NOMO-1 treated with dmso at 0.1 percent for 144 hours (cell line): ENCODE data around the gene PCDHA4.
"Not testable (repeated sequence)": the region's sequence is repeated elsewhere in the genome, so short reads cannot be mapped to it uniquely, and the experiment has no call there.

Source experiments
- DNase-seq: peaks from one replicate; lab custom pipeline; 2025; ENCODE audit not compliant: unreplicated experiment; lab: John Stamatoyannopoulos, UW

PCDHA4 gene

DNA sequence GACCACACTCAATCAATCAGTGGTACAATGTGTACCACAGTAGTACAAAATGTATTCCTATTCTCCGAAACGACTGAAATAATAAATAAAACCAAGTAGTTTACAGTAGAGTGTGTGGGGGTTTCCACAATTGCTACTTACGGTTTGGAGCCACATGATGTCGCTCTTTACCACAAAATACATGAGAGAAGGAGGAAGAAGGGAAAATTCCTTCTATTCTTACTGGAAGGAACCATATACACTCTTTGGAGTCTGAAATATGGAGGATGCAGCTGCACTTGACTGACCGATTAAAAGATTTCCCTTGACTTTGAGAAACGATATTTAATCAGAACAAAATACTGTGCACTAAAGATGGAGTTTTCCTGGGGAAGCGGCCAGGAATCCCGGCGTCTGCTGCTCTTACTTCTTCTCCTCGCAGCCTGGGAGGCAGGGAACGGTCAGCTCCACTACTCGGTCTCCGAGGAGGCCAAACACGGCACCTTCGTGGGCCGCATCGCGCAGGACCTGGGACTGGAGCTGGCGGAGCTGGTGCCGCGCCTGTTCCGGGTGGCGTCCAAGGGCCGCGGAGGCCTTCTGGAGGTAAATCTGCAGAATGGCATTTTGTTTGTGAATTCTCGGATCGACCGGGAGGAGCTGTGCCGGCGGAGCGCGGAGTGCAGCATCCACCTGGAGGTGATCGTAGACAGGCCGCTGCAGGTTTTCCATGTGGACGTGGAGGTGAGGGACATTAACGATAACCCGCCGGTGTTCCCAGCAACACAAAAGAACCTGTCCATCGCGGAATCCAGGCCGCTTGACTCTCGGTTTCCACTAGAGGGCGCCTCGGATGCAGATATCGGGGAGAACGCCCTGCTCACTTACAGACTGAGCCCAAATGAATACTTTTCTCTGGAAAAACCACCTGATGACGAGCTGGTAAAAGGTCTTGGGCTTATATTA is at the start of gene PCDHA4:
Gene PCDHA4, plus strand, starts transcription at position 235 of the 942 bp plus-strand sequence.
- DNase-seq: no peak

DNA sequence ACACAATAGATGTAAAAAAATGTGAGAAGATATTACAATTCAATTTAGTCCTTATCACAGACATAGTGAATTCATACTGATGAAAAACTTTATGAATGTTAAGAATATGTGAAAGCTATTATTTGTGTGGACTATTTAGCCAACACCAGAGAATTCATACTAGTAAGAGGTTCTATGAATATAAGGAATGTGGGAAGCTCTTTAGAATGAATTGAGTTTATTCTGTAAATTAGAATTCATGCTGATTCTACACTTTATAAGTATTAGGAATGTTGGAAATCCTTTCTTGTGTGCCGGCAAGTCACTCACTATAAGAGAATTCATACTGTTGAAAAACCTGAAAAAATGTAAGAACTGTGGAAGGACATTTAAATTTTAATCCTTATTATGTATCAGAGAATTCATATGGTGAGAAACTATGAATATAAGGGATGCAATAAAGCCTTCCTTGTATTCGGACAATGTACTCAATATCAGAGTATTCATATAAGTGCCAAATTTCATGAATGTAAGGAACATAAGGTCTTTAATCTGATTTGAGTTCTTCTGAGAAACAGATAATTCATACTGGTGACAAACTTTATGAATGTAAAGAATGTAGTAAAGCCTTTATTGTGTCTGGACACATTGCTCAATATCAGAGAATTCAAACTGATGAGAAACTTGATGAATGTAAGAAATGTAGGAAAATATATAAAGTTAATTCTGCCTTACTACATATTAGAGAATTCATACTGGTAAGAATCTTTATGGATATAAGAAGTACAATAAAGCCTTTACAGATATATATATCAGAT is 42.5 kb upstream of the PCDHA4 start:
- DNase-seq: no peak

DNA sequence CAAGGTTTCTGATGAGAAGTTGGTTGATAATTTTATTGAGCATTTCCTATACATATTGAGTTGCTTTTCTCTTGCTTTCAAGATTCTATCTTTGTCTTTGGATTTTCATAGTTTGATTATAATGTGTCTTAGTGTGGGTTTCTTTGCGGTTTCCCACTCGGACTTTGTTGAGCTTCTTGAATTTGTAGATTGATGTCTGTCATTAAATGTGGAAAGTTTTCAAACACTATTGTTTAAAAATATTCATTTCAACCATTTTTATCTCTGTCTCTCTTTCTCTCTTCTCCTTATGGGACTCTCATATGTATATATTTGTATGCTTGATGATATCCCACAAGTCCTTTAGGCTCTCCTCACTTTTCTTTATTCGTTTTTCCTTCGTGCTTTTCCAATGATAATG is 39.4 kb upstream of the PCDHA4 start:
- no peak for DNase-seq

DNA sequence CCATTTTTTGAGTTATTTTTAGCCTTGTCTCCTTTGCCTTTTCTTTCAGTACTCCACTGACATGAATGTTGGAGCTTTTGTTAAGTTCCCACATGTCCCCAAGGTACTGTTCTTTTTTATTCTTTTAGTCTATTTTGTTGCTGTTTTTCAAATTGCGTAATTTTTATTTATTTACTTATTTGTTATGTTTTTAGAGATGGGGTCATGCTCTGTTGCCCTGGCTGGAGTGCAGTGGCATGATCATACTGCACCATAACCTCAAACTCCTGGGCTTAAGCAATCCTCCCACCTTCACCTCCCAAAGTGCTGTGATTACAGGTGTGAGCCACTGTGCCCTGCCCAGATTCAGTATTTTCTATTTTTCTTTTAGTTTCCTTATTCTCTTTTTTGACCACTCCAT is 26.4 kb upstream of the PCDHA4 start:
- DNase-seq: no peak

DNA sequence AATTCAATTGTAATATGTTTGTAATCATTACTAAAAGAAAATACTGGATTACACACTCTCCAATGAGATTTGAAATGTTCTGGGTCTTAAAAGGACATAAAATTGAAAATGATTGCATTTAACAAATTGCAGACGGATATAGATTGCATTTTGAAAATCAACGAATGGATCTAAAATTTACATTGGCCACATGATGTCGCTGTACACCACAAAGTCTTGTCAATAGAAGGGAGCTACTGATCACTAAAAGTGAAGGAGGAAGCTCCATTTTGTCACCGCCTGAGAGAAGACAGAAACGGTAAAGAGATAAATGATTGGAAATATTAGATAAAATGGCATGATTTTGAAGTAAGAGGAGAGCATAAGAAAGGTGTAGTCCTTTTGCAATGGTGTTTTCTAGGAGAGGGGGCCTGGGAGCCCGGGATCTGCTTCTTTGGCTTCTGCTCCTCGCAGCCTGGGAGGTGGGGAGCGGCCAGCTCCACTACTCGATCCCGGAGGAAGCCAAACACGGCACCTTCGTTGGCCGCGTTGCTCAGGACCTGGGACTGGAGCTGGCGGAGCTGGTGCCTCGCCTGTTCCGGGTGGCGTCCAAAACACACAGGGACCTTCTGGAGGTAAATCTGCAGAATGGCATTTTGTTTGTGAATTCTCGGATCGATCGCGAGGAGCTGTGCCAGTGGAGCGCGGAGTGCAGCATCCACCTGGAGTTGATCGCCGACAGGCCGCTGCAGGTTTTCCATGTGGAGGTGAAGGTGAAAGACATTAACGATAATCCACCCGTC is 20.8 kb upstream of the PCDHA4 start, which contains the start of gene PCDHA1:
Gene PCDHA1, plus strand, starts transcription at position 236 of the 782 bp plus-strand sequence.
- DNase-seq: no peak

DNA sequence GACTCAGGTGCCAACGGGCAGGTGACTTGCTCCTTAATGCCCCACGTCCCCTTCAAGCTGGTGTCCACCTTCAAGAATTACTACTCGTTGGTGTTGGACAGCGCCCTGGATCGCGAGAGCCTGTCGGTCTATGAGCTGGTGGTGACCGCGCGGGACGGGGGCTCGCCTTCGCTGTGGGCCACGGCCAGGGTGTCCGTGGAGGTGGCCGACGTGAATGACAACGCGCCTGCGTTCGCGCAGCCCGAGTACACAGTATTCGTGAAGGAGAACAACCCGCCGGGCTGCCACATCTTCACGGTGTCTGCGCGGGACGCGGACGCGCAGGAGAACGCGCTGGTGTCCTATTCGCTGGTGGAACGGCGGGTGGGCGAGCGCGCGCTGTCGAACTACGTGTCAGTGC is 19.4 kb upstream of the PCDHA4 start:
- DNase-seq: not testable (repeated sequence)

DNA sequence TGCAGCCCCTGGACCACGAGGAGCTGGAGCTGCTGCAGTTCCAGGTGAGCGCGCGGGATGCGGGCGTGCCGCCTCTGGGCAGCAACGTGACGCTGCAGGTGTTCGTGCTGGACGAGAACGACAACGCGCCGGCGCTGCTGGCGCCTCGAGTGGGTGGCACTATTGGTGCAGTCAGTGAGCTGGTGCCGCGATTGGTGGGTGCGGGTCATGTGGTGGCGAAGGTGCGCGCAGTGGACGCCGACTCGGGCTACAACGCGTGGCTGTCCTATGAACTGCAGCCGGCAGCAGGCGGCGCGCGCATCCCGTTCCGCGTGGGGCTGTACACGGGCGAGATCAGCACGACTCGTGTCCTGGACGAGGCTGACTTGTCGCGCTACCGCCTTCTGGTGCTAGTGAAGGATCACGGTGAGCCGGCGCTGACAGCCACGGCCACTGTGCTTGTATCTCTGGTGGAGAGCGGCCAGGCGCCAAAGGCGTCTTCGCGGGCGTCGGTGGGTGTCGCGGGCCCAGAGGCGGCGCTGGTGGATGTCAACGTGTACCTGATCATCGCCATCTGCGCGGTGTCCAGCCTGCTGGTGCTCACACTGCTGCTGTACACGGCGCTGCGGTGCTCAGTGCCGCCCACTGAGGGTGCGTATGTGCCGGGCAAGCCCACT is 18.9 kb upstream of the PCDHA4 start:
- DNase-seq: not testable (repeated sequence)

DNA sequence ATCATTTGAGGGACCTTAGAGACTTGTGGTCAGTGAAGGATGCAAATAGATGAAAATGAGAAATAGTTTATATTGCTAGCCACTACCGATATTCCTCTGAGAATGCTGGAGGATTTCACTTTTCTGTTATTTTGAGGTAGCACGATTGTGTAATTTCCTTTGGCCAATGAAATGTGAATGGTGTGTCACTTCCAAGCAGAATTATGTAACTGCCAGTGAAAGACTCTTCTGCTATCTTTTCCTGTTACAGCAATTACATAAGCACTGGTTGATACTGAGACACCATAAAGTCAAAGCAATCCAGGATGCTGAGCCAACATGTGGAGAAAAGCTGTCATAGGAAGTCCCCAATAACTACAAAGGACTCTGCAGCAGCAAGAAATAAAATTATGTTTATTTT is 15.8 kb upstream of the PCDHA4 start:
- DNase-seq: peak; percentile 43

DNA sequence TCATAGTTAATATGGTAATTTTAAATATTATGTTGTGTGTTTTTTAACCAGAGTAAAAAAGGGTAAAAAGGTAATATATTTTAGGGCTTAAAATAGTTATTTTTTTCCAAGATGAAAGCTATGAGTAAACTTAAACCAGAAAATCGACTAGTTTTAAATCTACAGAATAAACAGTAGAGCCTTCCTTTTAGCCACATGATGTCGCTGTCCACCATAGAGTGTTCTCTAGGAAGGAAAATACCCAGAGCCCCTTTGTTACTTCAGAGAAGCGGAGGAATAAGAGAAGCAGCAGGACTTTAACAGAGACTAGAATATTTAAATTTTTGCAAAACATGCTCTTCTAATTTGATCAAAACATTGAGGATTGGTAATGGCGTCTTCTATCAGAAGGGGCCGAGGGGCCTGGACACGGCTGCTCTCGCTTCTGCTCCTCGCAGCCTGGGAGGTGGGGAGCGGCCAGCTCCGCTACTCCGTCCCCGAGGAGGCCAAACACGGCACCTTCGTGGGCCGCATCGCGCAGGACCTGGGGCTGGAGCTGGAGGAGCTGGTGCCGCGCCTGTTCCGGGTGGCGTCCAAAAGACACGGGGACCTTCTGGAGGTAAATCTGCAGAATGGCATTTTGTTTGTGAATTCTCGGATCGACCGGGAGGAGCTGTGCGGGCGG is 12.1 kb upstream of the PCDHA4 start, which contains the start of gene PCDHA2:
Gene PCDHA2, plus strand, starts transcription at position 258 of the 664 bp plus-strand sequence.
- DNase-seq: no peak

DNA sequence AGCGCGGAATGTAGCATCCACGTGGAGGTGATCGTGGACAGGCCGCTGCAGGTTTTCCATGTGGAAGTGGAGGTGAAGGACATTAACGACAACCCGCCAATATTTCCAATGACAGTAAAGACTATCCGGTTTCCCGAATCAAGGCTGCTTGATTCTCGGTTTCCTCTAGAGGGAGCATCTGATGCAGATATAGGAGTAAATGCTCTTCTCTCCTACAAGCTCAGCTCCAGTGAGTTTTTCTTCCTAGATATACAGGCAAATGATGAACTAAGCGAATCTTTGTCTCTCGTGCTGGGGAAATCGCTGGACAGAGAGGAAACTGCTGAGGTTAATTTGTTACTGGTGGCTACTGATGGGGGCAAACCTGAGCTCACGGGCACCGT is 11.6 kb upstream of the PCDHA4 start:
- no peak for DNase-seq

DNA sequence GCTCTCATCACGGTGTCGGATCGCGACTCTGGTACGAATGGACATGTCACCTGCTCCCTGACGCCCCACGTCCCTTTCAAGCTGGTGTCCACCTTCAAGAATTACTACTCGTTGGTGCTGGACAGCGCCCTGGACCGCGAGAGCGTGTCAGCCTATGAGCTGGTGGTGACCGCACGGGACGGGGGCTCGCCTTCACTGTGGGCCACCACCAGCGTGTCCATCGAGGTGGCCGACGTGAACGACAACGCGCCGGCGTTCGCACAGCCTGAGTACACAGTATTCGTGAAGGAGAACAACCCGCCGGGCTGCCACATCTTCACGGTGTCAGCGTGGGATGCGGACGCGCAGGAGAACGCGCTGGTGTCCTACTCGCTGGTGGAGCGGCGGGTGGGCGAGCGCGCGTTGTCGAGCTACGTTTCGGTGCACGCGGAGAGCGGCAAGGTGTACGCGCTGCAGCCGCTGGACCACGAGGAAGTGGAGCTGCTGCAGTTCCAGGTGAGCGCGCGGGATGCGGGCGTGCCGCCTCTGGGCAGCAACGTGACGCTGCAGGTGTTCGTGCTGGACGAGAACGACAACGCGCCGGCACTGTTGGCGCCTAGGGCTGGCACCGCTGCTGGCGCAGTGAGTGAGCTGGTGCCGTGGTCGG is 10.7 kb upstream of the PCDHA4 start:
- DNase-seq: not testable (repeated sequence)

DNA sequence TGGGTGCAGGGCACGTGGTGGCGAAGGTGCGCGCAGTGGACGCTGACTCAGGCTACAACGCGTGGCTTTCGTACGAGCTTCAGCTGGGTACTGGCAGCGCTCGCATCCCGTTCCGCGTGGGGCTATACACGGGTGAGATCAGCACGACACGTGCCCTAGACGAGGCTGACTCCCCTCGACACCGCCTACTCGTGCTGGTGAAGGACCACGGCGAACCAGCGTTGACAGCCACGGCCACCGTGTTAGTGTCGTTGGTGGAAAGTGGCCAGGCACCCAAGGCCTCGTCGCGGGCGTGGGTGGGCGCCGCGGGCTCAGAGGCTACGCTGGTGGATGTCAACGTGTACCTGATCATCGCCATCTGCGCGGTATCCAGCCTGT is 10.2 kb upstream of the PCDHA4 start:
- no peak for DNase-seq

DNA sequence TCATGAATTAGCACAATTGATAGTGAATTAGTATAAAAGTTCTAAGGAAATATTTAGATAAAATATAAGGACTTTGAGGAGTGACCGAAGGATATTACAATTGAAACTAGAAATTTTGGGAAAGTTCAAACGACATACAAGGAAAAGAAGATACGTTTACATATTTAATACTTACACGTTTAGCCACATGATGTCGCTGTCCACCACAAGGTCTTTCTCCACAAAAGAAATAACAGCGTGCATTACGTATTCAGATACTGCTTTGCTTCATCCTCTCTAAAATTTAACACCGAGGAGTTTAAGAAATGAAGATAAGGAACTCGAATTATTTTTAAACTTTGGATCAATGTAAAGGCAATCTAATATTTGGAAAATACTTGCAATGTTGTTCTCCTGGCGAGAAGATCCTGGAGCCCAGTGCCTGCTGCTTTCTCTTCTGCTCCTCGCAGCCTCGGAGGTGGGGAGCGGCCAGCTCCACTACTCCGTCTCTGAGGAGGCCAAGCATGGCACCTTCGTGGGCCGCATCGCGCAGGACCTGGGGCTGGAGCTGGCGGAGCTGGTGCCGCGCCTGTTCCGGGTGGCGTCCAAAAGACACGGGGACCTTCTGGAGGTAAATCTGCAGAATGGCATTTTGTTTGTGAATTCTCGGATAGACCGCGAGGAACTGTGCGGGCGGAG is 5.9 kb upstream of the PCDHA4 start, which contains the start of gene PCDHA3:
Gene PCDHA3, plus strand, starts transcription at position 242 of the 678 bp plus-strand sequence.
- no peak for DNase-seq

DNA sequence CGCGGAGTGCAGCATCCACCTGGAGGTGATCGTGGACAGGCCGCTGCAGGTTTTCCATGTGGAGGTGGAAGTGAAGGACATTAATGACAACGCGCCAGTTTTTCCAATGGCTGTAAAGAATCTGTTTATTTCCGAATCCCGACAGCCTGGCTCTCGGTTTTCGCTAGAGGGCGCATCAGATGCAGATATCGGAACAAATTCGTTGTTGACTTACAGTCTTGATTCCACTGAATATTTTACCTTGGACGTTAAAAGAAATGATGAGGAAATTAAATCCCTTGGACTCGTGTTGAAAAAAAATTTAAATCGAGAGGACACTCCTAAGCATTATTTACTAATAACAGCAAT is 5.4 kb upstream of the PCDHA4 start:
- no peak for DNase-seq

DNA sequence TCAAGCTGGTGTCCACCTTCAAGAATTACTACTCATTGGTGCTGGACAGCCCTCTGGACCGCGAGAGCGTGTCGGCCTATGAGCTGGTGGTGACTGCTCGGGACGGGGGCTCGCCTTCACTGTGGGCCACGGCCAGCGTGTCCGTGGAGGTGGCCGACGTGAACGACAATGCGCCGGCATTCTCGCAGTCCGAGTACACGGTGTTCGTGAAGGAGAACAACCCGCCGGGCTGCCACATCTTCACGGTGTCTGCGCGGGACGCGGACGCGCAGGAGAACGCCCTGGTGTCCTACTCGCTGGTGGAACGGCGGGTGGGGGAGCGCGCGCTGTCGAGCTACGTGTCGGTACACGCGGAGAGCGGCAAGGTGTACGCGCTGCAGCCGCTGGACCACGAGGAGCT is 4.5 kb upstream of the PCDHA4 start:
- DNase-seq: not testable (repeated sequence)

DNA sequence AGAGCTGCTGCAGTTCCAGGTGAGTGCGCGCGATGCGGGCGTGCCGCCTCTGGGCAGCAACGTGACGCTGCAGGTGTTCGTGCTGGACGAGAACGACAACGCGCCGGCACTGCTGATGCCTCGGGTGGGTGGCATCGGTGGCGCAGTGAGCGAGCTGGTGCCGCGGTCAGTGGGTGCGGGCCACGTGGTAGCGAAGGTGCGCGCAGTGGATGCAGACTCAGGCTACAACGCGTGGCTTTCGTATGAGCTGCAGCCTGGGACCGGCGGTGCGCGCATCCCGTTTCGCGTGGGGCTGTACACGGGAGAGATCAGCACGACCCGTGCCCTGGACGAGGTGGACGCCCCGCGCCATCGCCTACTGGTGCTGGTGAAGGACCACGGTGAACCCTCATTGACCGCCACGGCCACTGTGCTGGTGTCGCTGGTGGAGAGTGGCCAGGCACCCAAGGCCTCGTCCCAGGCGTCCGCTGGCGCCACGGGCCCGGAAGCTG is 4.0 kb upstream of the PCDHA4 start:
- DNase-seq: no peak

DNA sequence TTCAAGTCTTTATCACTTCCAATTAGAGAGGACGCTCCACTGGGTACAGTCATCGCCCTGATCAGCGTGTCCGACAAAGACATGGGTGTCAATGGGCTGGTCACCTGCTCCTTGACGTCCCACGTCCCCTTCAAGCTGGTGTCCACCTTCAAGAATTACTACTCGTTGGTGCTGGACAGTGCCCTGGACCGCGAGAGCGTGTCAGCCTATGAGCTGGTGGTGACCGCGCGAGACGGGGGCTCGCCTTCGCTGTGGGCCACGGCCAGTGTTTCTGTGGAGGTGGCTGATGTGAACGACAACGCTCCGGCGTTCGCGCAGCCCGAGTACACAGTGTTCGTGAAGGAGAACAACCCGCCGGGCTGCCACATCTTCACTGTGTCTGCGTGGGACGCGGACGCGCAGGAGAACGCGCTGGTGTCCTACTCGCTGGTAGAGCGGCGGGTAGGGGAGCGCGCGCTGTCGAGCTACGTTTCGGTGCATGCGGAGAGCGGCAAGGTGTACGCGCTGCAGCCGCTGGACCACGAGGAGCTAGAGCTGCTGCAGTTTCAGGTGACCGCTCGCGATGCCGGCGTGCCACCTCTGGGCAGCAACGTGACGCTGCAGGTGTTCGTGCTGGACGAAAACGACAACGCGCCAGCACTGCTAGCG is 1.5 kb downstream of the PCDHA4 start:
- not testable (repeated sequence) for DNase-seq

DNA sequence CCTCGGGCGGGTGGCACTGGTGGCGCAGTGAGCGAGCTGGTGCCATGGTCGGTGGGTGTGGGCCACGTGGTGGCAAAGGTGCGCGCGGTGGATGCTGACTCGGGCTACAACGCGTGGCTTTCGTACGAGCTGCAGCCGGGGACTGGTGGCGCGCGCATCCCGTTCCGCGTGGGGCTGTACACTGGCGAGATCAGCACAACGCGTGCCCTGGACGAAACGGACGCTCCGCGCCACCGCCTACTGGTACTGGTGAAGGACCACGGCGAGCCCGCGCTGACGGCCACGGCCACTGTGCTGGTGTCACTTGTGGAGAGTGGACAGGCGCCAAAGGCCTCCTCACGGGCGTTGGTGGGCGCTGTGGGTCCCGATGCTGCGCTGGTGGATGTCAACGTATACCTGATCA is 2.0 kb downstream of the PCDHA4 start:
- DNase-seq: no peak
